ENCODE measurements around the gene PDIK1L.

GRCh38 chr1:26169669-26170471, 58.2 kb downstream of the PDIK1L start, which contains the start of gene ZNF593:
- no peak for TF ChIP-seq POLR2A (IDR thresholded peaks at IDR 0.05)
- TF ChIP-seq, protein P1, sequence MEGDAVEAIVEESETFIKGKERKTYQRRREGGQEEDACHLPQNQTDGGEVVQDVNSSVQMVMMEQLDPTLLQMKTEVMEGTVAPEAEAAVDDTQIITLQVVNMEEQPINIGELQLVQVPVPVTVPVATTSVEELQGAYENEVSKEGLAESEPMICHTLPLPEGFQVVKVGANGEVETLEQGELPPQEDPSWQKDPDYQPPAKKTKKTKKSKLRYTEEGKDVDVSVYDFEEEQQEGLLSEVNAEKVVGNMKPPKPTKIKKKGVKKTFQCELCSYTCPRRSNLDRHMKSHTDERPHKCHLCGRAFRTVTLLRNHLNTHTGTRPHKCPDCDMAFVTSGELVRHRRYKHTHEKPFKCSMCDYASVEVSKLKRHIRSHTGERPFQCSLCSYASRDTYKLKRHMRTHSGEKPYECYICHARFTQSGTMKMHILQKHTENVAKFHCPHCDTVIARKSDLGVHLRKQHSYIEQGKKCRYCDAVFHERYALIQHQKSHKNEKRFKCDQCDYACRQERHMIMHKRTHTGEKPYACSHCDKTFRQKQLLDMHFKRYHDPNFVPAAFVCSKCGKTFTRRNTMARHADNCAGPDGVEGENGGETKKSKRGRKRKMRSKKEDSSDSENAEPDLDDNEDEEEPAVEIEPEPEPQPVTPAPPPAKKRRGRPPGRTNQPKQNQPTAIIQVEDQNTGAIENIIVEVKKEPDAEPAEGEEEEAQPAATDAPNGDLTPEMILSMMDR (IDR thresholded peaks at IDR 0.05 in 8 of 11, conservative IDR thresholded peaks at IDR 0.05 in 3 of 11): peak; percentile 86 to 96 (median 93)
